Fibroblast of villous mesenchyme (primary cell): ENCODE measurements around the gene USP54. TPM values are rescaled to one million over a fixed set of nuclear protein-coding genes. Genes with fewer than 3 reads are reported as not detected.

Experiments
- DNase-seq: peaks from one replicate; pipeline ENCODE4 v3.0.0-alpha.2; 2010; ENCODE audit warnings: low read depth
- H3K4me3 ChIP-seq: 2 replicates; pipeline ENCODE4 v1.5.1; 2011; ENCODE audit warnings: low read depth, mild to moderate bottlenecking, low read length
- total RNA-seq: library from RNA; depleted of rRNA; stranded (reverse); fragments of >200 nt; gene quantifications from 2 replicates; pipeline ENCODE4 v1.2.3, GENCODE V29; 2012
- TF ChIP-seq, protein P1 (sequence below): IDR thresholded peaks from 2 replicates; pipeline ENCODE4 v1.5.1; 2012; ENCODE audit warnings: low read depth, mild to moderate bottlenecking, low read length; ENCODE audit not compliant: insufficient read depth

The USP54 gene
- total RNA-seq, 1 donor: 14.2 TPM

DNA sequence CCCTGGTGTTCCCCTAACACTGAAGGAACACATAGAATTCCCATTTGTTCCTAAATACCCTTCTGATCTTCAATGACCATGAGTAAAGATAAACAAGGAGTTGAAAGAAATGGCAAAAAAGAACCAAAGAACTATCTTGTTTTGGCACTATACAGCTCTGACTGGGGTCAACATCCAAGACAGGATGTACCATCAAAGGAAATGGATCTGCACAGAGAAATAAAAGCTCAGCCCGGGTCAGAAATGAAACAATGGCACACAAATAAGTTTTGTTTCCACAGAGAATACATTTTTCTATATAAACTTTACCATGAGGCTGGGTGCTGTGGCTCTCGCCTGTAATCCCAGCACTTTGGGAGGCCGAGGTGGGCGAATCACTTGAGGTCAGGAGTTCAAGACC lies 18.0 kb upstream of the USP54 start:
- no peak overlapping the region for H3K4me3 ChIP-seq
- no peak for DNase-seq
- TF ChIP-seq, protein P1, sequence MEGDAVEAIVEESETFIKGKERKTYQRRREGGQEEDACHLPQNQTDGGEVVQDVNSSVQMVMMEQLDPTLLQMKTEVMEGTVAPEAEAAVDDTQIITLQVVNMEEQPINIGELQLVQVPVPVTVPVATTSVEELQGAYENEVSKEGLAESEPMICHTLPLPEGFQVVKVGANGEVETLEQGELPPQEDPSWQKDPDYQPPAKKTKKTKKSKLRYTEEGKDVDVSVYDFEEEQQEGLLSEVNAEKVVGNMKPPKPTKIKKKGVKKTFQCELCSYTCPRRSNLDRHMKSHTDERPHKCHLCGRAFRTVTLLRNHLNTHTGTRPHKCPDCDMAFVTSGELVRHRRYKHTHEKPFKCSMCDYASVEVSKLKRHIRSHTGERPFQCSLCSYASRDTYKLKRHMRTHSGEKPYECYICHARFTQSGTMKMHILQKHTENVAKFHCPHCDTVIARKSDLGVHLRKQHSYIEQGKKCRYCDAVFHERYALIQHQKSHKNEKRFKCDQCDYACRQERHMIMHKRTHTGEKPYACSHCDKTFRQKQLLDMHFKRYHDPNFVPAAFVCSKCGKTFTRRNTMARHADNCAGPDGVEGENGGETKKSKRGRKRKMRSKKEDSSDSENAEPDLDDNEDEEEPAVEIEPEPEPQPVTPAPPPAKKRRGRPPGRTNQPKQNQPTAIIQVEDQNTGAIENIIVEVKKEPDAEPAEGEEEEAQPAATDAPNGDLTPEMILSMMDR: no peak

- no peak for DNase-seq
- TF ChIP-seq, protein P1: no peak
- H3K4me3 ChIP-seq: no peak overlapping the region
Measured at GRCh38 chr10:73601486-73601921, 10.4 kb upstream of the USP54 start.

GRCh38 chr10:73597346-73597745 lies 6.2 kb upstream of the USP54 start:
- DNase-seq: no peak
- TF ChIP-seq, protein P1: no peak
- no peak overlapping the region for H3K4me3 ChIP-seq

DNA sequence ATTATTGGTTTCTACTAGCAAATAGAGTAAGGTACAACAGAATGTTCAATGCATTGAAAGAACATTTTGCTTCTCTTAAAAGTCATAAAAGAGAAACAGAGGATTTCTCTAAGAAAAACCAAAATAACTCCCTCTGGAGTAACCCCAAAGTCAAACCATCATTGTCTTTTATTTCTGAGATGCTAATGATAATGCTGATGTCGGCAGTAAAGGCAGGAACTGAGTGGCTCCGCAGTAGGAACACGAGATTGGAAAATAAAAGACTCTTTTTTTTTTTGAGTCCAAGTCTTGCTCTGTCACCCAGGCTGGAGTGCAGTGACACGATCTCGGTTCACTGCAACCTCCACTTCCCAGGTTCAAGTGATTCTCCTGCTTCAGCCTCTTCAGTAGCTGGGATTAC lies 2.7 kb upstream of the USP54 start:
- TF ChIP-seq, protein P1: no peak
- H3K4me3 ChIP-seq: no peak overlapping the region
- DNase-seq: no peak

- TF ChIP-seq, protein P1: no peak
- no peak for DNase-seq
- no peak overlapping the region for H3K4me3 ChIP-seq
Measured at GRCh38 chr10:73593110-73593509, 2.0 kb upstream of the USP54 start.

DNA sequence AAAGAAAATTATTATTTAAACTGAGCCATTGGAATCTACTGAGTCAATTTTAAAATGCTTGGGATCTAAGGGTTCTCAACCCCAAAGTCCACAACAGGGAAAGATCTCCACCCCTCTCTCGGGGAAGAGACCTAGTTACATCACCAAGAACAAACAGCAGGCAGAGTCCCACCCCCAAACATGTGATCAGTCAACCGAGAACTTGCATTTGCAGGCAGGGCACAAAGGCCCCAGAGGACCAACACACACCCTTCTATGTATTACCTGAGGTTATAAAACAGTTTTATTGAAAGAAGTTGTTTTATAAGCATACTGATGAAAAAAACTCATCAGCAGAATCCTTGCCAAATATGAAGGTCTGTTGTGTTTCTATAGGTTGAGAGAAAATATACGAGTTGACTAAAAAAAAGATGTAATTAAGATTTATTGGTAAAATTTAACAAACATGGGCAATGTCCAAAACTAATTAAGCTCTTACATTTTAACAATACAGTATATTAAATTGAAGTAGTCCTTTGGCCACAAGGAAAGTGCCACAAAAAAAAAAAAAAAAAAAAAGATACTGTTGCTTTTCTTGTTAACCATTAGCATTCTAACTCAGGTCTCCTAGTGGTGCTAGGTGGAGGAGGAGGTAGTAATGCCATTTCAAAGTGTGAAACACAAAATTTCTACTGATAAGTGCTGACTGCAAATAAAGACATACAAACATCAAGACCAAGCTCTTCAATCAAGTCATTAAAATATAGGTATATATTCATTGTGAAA lies 975 bp upstream of the USP54 start:
- DNase-seq: peak; percentile 62
- TF ChIP-seq, protein P1: no peak
- no peak overlapping the region for H3K4me3 ChIP-seq

DNA sequence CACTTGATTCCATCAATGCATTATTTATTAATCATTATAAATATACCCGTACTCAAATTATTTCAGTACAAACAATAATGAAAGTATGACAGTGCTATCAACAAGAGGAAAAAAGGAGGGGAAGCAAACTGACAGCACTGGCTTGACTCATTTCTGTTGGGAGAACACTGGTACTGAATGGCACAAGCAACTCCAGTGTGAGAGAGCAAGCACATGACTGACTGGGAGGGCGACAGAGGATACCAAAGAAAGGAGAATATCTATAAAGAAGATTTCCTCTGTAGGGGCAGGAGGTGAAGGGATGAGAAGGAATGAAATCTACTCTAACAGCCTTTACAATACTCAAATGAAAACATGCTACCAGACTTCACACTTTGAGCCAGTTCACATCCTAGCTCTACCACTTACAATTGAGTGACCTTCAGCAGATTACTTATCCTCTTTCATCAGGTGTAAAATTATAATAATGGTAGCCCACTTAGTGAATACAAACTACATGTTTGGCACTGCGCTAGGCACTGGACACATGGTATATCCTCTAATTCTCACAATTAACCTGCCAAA lies 1.5 kb downstream of the USP54 start:
- TF ChIP-seq, protein P1: no peak
- DNase-seq: no peak
- no peak overlapping the region for H3K4me3 ChIP-seq
